Sigmoid colon (tissue), 7 donors: ENCODE results near the gene VAMP1. TPM values are rescaled to one million over a fixed set of nuclear protein-coding genes. Genes with fewer than 3 reads are reported as not detected.

Source experiments
- DNase-seq: peaks from one replicate; pipeline ENCODE4 v3.0.0-alpha.2; 2019
- H3K27ac ChIP-seq, 4 donors: fragments of 200-600 bp; sonication (generic); one replicate each; pipeline ENCODE4 v1.5.1; 2016 to 2019; ENCODE audit warnings: mild to moderate bottlenecking in 1 of 4
- H3K27me3 ChIP-seq, 3 donors: fragments of 200-600 bp; sonication (generic); one replicate each; pipeline ENCODE4 v1.5.1; 2019; ENCODE audit warnings: mild to moderate bottlenecking in 1 of 3
- H3K36me3 ChIP-seq, 4 donors: fragments of 200-600 bp; sonication (generic); one replicate each; pipeline ENCODE4 v1.5.1; 2016 to 2019
- H3K4me1 ChIP-seq, 4 donors: fragments of 200-600 bp; sonication (generic); one replicate each; pipeline ENCODE4 v1.5.1; 2017 to 2019
- H3K4me3 ChIP-seq, 4 donors: fragments of 200-600 bp; sonication (generic); one replicate each; pipeline ENCODE4 v1.5.1; 2017 to 2019; ENCODE audit warnings: mild to moderate bottlenecking in 2 of 4, moderate library complexity in 1 of 4
- H3K9me3 ChIP-seq, 4 donors: fragments of 200-600 bp in 3 of 4; sonication (generic) in 3 of 4; one replicate each; pipeline versions ENCODE4 v1.5.1 to v1.6.1; 2013 to 2019
- CTCF ChIP-seq, 4 experiments: fragments of 450-650 bp in 3 of 4; fragments of 200-600 bp in 1 of 4; IDR thresholded peaks; one replicate each; pipeline ENCODE4 v1.5.1; 2016 to 2019; ENCODE audit warnings: antibody characterized with exemption in 4 of 4, mild to moderate bottlenecking in 3 of 4, moderate library complexity in 2 of 4
- EP300 ChIP-seq, 4 donors: sonication (generic); formaldehyde crosslinking; IDR thresholded peaks; one replicate each; pipeline ENCODE4 v1.6.1; 2017; ENCODE audit warnings: antibody characterized with exemption in 4 of 4
- POLR2A ChIP-seq, 2 donors: fragments of 450-650 bp; IDR thresholded peaks; one replicate each; pipeline ENCODE4 v1.6.1; 2016; ENCODE audit warnings: antibody characterized with exemption in 2 of 2, mild to moderate bottlenecking in 2 of 2, moderate library complexity in 2 of 2
- POLR2AphosphoS5 ChIP-seq, 4 donors: sonication (generic); formaldehyde crosslinking; IDR thresholded peaks; one replicate each; pipeline ENCODE4 v1.6.1; 2017; ENCODE audit warnings: antibody characterized with exemption in 4 of 4
- WGBS, 2 donors: extraction: QIAGEN DNeasy Blood & Tissue Kit; methylation state at CpG; one replicate each; pipeline ENCODE4 v1.1.7; 2013; 5-methylcytosine and 5-hydroxymethylcytosine counted together
- intact Hi-C: fragments of 100-400 bp; cut with DNase I; formaldehyde crosslinking; loops from one replicate; pipeline ENCODE4 v1.15.1; 2023
- polyA plus RNA-seq, 3 donors: library from polyadenylated mRNA; stranded (reverse); fragments of 200-250 nt; gene quantifications; one replicate each; pipeline ENCODE4 v1.2.3, GENCODE V29; 2013
- total RNA-seq, 4 donors: library from RNA; depleted of rRNA; stranded (reverse); fragments of >200 nt; gene quantifications; one replicate each; pipeline ENCODE4 v1.1.0, GENCODE V29; 2016
- donor health status: healthy with polysubstance abuse.
- donor health status: Bipolar disorder and iron deficiency.
- donor health status: healthy.

Gene VAMP1
- total and polyA plus RNA-seq, 7 donors: 2.3 to 44.0 (median 12.8) TPM

- H3K36me3 ChIP-seq: peaks cover 36 to 82% (median 62%) of the 10 kb centered on the region in 4 donors
- intact Hi-C loops: no loop called here
- 93 to 96% methylated on average over 14 of the region's 14 CpGs for WGBS, 2 donors
- no peaks in the 10 kb centered on the region for H3K27me3 ChIP-seq
- no peak for TF ChIP-seq POLR2A (IDR thresholded peaks at IDR 0.05)
- TF ChIP-seq POLR2AphosphoS5 (IDR thresholded peaks at IDR 0.05): no peak
- no peak for TF ChIP-seq CTCF (IDR thresholded peaks at IDR 0.05)
- no peak for TF ChIP-seq EP300 (IDR thresholded peaks at IDR 0.05)
- H3K9me3 ChIP-seq: no peaks in the 10 kb centered on the region
- no peak overlapping the region for H3K4me3 ChIP-seq
- no peak for DNase-seq
- H3K4me1 ChIP-seq: peaks cover 0 to 8% (median 3%) of the 10 kb centered on the region in 4 donors
- no peak overlapping the region for H3K27ac ChIP-seq
These were observed 12.0 kb downstream of the VAMP1 start for GRCh38 chr12:6458281-6459003.

DNA sequence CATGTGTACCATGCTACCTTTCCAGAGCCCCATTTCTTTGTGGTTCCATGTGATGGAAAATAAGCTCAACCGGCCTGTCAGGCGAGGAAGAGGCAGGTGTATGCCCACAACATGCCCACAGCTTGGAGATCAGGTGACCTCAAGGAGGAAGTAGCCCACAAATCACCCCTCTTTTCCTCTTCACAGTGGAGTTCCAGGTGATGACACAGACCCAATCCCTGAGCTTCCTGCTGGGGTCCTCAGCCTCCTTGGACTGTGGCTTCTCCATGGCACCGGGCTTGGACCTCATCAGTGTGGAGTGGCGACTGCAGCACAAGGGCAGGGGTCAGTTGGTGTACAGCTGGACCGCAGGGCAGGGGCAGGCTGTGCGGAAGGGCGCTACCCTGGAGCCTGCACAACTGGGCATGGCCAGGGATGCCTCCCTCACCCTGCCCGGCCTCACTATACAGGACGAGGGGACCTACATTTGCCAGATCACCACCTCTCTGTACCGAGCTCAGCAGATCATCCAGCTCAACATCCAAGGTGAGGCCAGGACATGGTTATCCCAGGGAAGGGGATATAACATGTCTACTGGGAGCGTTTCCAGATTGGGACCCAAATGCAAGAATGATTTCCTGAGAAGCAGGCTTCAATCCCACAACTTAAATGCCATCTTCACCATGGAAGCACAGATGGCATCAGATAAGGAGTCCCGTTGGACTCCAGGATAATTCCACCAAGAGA, 13.1 kb downstream of the VAMP1 start:
- 90 to 92% methylated on average over 12 of the region's 12 CpGs for WGBS, 2 donors
- no peaks in the 10 kb centered on the region for H3K27me3 ChIP-seq

GRCh38 chr12:6452944-6453630, 17.4 kb downstream of the VAMP1 start:
- Histone ChIP-seq H3K4me1 (peaks cover 0 to 43% (median 36%) of the 10 kb centered on the region in 4 donors), H3K27ac (peak overlapping the region; percentile 90 to 98 (median 94)), H3K4me3 (peak overlapping the region; percentile 53 to 80 (median 60)), H3K36me3 (peaks cover 0 to 32% (median 26%) of the 10 kb centered on the region in 4 donors), H3K27me3 (no peaks in the 10 kb centered on the region), H3K9me3 (no peaks in the 10 kb centered on the region)
- intact Hi-C loops: loop anchor here (5.0 kb wide), 2 partner anchors 61 to 131 kb away; no protein-coding TSS in a partner anchor
- no peak for TF ChIP-seq POLR2A (IDR thresholded peaks at IDR 0.05)
- no peak for TF ChIP-seq EP300 (IDR thresholded peaks at IDR 0.05)
- no peak for TF ChIP-seq CTCF (IDR thresholded peaks at IDR 0.05)
- peak in 2 of 4 donors; percentile 10 to 51 for TF ChIP-seq POLR2AphosphoS5 (IDR thresholded peaks at IDR 0.05)
- 20 to 48% methylated on average over 17 of the region's 17 CpGs for WGBS, 2 donors
- DNase-seq: no peak

More for the DNA sequence above, 13.1 kb downstream of the VAMP1 start:
- DNase-seq: no peak
- H3K4me1 ChIP-seq: peaks cover 0 to 18% (median 13%) of the 10 kb centered on the region in 4 donors
- no peaks in the 10 kb centered on the region for H3K9me3 ChIP-seq
- intact Hi-C loops: no loop called here
- H3K27ac ChIP-seq: no peak overlapping the region
- H3K4me3 ChIP-seq: no peak overlapping the region
- peaks cover 27 to 72% (median 55%) of the 10 kb centered on the region in 4 donors for H3K36me3 ChIP-seq
- TF ChIP-seq POLR2A (IDR thresholded peaks at IDR 0.05): no peak
- TF ChIP-seq EP300 (IDR thresholded peaks at IDR 0.05): no peak
- no peak for TF ChIP-seq CTCF (IDR thresholded peaks at IDR 0.05)

DNA sequence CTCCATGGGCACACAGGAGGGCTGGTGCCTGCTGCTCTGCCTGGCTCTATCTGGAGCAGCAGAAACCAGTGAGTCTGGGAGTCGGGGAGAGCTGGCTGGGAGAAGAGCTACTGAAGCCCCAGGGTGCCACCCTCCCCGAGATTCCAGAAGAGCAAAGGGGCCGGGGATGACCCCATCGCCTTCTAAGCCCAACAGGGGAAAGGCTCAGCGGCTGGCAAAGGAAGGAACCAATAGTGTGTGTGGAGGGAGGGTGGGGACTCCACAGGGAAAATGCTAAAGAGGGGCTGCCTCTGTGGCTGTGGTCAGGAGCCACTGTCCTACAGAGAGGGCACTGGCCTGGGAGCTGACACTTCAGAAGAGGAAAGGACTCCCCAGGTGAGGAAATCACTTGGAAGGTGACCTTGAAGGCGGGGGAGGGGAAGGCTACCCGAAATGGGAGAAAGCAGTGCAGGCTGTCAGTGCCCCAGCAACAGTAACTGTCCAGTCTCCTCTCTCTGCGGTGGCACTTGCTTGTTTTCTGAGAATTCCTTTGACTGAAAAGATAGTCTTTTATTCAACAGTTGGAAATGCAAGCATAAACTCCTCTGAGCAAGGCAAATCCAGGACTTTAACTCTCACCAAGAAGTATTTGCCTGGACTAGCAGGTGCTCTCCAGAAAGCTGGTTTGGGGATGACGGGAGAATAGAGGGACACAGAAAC, 18.1 kb downstream of the VAMP1 start:
- no peaks in the 10 kb centered on the region for H3K27me3 ChIP-seq
- TF ChIP-seq EP300 (IDR thresholded peaks at IDR 0.05) (no peak), POLR2AphosphoS5 (IDR thresholded peaks at IDR 0.05) (peak in 2 of 4 donors; percentile 9 to 14), POLR2A (IDR thresholded peaks at IDR 0.05) (no peak), CTCF (IDR thresholded peaks at IDR 0.05) (no peak)
- intact Hi-C loops: loop anchor here (5.0 kb wide), 2 partner anchors 60 to 130 kb away; no protein-coding TSS in a partner anchor
- H3K27ac ChIP-seq: peak overlapping the region; percentile 90 to 98 (median 94)
- H3K36me3 ChIP-seq: peaks cover 0 to 31% (median 20%) of the 10 kb centered on the region in 4 donors
- peaks cover 0 to 43% (median 37%) of the 10 kb centered on the region in 4 donors for H3K4me1 ChIP-seq
- WGBS, 2 donors: 0 to 7% methylated on average over 9 of the region's 9 CpGs
- no peaks in the 10 kb centered on the region for H3K9me3 ChIP-seq
- peak; percentile 79 for DNase-seq
- H3K4me3 ChIP-seq: peak overlapping the region; percentile 53 to 80 (median 60)
